ENCODE measurements around the gene C1QTNF6.

C1QTNF6 gene

DNA sequence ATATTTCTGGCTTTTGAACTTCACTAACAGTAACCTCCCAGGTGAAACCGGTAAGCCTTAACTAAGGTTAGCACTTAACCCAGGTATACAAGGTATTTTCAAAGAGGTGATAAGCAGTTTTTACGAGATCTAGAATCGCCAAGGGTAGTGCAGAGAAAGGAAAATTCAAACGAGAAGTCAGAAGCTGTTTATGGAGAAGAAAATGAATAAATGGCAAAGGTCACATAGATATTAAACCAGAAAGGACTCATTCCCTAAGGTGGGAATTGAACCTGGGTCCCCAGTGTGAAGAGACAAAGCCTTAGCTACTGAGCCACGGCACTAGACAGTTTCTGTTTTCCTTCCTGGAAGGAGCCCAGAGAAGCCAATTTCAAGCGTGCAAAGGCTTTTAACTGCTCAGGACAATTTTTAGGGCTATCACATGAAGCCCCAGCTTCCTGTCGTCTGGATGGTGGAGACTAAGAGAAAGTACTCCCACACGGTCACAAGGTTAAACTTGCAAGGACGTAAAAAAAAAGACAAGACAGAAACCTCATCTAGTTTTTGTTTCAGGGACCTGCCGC is 5.7 kb upstream of the C1QTNF6 start:
- DNase-seq, result peak in 2 of 58 donors; percentile 9 to 26

DNA sequence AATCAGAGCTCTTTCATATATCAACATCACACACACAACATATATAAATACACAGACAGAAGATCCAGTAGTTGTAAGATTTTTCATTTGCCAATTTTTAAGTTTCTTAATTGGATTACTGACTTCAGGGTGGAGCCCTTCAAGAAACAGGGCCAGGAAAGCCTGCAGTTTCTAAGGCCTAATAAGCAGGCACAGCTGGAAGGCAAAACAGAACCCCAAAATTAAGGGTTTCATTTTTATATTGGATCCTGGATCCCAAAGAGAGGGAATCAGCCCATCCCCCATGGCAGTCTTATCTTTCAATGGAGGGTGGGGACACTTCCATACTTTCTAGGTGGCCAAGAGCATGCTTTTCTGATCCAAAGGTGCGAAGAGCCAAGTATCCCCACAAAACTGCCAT is 4.7 kb upstream of the C1QTNF6 start:
- no peak for DNase-seq

DNA sequence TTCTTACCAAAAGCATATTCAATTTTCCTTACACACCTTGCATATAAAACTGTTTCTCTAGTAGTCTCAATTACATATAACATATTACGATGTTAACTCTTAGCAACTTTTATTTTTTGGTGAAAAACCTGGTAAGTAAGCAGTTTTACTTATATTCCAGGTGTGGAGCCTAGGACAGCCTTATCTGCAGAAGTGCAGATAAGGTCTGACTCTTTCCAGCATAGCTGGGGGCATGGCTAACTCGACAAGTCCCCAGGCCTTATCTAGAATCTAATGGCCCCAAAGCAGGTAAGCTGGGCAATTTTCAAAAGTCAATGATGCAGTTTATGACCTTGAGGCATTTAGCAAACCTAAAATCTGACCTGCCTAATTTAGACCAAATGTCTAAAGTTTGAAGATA is 4.2 kb upstream of the C1QTNF6 start:
- DNase-seq, result no peak

DNA sequence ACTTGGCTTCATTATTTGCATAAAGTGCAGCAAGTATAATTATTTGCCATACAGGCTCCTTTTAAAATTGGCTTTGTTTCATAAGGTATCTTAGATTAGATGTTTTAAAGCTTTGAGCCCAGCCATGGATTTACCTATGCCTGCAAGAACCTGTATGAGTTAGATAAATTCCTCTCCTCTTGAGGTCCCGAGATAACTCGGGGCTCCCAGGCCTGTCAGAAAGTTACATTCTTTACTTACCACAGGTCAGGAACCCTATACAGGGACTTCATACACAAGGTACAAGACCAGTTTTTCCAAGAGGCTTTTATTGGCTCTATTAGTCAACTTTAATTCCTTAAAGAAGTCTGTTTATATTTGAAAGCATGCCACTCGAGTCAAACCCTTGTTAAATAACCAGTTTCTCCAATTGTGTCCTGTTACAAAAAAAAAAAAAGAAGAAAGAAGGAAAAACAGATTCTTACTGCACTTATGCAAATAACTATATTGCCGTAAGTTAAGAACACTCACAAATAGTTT is 2.3 kb upstream of the C1QTNF6 start:
- no peak for DNase-seq

DNA sequence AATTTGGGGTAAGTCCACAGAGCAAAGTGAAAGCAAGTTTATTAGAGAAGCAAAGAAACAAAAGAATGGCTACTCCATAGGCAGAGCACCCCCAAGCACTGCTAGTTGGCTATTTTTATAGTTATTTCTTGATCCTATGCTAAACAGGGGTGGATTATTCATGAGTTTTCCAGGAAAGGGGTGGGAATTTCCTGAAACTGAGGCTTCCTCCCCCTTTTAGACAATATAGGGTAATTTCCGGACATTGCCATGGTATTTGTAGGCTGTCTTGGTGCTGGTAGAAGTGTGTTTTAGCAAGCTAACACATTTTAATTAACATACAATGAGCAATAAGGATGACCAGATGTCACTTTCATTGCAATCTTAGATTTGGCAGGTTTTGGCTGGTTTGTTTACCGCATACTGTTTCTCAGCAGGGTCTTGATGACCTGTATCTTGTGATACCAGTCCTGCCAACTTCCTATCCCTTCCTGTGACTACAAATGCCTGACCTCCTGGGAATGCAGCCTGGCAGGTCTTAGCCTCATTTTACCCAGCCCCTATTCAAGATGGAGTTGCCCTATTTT is 937 bp upstream of the C1QTNF6 start:
- DNase-seq, result no peak

DNA sequence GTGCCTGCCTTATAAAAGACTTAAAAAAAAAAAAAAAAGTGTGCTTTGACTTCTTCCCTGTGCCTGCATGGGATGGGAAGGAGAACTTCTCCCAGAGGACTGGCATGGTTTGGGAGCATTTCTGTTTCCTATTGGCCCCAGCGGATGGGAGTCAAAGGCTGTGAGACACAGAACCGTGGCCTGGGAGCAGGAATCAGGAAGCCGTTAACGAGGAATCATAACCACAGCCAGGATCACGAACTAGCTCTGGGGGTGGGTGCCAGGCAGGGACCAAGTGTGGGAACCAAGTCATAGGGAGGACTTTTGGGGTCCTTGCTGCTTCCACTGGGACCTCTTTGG is 526 bp downstream of the C1QTNF6 start:
- no peak for DNase-seq

DNA sequence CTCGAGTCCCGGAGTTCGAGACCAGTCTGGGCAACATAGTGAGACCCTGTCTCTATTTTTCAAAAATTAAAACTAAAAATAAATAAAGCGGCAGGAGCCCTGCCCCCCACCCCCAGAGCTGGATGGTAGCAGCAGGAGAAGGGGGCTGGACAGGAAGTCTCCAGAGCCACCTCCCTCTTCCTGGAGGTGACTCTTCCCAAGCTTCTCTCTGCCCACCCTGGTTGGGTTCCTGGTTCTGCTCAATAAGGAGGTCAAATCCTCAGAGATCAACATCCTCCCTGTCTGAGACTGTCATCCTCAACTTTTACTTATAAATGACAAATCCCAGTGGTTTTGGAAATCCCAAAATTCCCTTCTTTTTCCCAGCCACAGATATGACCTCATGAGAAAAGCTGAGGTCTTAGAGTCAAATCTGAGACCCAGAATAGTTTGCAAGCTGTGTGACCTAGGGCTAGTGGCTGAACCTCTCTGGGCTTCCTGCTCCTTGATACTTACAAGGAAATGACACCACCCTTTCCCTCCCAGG is 987 bp downstream of the C1QTNF6 start:
- no peak for DNase-seq

DNA sequence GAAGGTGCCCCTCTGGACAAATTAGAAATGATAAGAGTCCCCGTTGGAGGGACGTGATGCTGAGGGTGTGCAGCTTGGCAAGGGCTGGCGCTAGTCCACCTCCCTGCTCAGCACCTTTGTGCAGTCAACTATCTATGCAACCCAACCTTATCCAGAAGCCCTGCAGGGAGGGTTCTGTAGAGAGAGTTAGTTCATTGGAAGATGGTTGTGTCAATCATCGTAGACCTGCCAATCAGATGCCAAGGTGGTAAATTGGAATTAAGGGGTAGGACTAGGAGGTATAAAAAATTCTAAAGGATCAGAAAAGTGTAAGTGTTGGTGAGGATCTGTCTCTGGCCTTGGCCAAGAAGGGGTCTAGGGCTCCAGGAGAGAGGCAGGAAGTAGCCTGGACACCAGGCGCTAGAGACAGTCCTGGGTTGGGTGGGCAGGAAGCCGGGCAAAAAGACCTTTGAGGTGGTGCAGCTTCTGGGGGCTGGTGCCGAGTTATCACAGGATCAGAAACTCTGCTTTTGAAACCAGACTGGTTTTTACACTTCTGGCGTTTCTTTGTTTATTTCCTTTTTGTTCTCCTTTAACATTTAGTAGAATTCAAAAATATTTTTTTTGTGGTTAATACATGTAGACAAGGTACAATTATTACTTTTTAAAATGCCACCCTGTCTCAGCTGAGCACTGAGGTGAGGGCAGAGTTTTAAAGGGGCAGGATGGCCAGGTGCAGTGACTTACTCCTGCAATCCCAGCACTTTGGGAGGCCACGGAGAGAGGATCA is 1.6 kb downstream of the C1QTNF6 start:
- no peak for DNase-seq

DNA sequence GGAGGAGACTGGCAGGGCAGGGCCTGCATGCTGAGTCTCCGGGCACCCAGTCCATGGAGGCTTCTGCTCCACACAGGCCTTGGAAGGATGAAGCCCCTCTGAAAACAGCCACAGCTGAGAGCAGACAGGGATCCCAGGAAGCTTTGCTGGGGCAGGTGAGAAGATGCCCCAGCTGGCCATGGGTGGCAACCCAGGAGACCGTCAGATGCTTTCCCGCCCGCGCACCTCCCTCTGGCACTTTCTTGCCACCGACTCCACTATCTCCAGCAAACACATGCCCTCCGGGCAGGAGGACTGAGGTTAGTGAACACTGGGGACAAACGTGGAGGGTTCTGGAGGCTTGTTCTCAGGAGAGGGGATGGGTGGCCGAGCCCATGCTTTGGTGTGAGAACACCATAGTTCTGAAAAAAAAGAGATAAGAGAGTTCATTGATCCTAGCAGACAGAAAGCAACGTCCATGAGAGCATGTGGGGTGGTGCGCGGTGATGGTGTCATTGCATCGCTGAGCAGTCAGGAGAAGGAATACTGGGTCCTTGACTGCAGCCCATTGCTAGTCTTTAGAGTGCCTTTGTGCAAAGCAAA is 2.3 kb downstream of the C1QTNF6 start:
- DNase-seq, result no peak

DNA sequence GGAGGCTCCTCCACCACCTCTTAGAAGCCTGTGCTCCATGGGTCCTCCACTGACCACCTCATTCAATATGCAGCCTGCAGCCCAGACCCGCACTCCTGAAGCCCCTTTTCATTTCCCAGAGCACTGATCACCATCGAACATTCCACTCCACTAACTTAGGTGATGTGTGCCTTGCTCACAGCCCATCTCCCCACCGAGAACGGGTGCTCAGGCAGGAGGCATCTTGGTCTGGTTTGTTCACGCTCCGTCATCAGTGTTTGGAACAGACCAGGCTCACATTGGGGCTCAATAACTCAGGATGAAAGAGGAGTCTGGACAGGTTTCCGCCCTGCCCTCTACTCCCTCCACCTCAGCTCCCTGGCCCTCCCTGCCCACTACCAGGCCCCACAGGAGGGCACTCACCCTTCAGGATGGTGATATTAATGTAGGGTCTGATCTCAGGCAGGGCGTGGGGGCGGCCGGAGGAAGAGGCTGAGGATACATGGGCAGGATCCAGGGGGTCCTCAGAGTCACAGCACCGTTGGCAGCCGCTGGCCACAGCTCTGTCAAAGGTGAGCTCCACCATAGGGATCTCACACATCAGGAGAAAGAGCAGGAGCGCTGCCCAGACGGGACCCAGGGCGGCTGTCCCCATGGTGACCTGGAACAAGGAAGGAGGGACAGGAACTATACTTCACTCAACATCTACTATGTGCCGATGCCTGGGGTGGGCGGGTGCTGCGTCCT is 3.1 kb downstream of the C1QTNF6 start:
- no peak for DNase-seq

DNA sequence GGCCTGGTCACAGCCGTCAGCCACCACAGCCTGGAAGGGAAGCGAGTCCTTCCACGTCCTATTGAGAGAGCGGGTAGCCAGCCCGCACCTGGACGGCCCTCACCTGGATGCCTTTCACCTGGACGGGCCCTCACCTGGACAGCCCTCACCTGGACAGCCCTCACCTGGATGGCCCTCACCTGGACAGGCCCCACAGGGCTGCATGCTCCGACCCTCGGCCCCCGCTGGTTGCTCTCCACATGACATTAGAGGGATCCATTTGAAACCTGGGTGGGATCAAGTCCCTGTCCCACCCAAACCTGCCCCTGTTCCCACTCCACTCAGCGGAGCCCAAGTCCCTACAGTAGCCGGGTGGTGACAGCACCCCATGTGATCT is 3.7 kb downstream of the C1QTNF6 start:
- no peak for DNase-seq

DNA sequence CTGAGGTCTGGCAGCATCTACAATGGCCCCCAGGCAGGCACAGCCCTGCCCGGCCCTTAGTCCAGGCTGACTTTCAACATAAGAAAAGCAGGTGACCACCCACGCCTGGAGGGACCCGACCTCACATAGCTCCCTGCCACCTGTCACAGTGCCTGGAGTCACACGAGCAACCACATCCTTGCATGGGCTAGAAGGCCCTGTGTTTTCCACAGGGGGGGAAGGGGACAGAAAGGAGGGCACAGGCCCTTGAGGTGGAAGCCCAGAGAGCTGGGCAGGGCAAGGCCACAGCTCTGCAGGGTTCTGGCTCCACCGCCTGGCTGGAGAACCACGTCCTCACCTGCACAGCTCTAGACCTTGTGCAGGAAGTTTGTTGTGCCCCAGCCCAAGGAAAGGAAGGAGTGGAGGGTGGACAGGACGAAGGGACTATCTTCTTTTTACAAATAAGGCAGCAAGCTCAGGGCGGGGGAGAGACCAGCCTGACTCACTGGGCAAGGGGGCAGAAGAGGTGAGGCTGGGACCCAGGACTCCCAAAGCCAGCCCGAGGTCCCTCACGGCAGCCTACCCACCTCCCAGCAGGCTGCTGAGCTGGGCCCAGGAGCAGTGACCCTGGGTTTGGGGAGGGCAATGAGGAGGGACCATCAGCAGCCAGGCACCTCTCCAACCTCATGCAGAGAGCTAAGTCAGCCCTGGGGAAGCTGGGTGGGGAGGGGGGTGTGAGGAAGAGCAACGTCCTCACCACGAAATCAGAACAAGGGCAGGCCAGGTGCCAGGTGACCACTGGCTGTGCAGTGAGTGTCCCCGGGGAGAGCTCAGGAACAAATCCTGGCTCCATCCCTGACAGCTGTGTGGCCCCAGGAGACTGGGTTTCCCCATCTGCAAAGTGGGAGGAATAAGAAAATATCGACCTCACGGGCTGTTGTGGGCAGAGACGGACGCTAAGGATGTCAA is 4.3 kb downstream of the C1QTNF6 start:
- DNase-seq, result no peak

DNA sequence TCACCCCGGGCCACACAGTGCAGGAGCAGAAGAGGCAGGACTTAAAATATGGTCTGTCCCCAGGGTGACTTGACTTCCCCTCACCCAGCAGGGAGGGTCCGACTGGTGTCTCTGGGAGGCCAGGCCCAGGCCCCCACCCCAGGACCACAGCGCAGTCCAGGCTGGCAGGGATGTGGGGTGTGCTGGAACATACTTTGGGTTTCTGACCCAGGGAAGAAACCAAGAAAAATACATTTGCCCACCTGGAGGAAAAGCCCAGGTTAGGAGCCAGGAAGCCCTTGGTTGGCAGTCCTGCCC is 5.2 kb downstream of the C1QTNF6 start:
- DNase-seq, result no peak

DNA sequence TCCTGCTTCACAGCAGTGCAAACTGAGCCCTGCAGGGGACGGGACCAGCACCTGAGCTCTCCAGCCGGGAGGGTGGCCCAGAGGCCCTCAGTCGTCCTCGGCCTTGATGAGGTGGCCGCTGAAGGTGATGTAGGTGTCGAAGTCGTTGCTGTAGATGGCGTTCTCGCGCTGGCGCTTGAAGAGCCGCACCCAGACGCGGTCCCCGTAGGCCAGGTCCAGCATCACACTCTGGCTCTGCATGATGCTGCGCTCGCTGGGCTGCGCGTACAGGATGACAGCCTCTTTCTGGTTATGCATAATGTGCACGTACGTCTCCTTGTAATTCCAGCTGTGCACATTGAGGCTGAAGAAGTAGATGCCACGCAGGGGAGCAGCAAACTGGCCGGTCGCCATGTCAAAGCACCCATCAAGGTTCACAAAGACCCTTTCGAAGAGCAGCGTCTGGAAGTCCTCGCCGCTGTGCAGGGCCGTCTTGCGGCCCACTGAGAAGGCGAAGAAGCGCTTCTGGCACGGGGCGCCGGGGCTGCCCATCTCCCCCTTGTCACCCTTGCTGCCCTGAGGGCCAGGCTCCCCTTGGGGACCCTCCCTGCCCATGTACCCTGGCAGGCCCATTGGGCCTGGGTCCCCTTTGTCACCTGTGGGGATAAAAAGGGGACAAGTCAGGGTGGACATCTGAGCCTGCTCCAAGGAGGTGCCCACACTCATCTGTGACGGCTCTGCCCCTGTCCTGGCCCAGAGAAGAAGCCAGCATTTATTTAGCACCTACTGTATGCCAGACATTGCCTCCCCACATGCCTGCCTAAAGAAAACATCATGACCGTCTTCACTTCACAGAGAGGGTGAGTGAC is 5.7 kb downstream of the C1QTNF6 start:
- no peak for DNase-seq

DNA sequence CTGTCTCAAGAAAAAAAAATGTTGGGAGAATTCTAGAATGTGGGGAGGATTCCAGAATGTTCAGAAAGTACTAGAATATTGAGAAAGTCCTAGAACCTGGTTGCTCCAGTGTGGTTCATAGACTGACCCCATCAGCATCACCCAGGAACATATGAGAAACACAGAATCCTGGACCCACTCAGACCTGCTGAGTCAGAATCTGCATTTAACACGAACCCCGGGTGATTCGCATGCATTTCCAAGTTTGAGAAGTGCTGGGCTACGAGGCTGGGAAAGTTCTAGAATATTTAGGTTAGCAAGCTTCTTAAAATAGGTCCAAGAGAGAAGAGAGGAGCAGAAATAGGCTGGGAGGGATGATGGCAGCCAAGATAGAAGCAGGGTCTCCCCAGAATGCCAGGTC is 6.4 kb downstream of the C1QTNF6 start:
- no peak for DNase-seq

DNA sequence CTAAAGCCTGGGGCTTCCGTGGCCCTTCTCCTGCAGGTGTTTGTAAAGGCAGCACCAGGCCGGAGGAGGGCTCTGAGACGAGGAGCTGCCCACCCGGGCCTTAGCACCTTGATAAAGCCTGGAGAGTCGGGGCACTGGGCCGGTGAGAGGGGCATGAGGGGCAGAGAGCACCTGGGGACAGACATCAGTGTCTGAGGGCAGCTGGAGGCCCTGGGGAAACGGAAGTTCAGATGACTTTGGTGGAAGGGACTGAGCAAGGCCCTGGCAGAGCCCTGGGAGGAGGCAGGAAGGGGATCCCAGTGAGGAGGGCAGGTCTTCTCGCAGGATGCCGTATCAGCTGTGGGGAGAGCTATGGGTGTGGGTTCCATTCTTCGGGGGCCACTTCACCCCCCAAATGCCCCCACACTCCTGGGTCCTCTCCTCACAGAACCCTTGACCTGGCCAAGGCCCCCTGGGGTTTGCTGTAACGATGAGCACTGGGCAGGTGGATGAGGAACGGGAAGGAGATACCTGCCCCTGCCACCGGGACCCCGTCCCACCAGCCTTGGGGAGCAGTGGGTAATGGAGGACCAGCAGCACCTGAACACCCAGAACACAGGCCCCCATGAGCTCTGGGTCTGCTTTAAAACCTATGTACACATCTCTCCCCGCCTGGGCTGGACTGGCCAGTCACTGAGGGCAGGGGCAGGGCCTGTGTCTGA is 7.4 kb downstream of the C1QTNF6 start:
- DNase-seq, result no peak

DNA sequence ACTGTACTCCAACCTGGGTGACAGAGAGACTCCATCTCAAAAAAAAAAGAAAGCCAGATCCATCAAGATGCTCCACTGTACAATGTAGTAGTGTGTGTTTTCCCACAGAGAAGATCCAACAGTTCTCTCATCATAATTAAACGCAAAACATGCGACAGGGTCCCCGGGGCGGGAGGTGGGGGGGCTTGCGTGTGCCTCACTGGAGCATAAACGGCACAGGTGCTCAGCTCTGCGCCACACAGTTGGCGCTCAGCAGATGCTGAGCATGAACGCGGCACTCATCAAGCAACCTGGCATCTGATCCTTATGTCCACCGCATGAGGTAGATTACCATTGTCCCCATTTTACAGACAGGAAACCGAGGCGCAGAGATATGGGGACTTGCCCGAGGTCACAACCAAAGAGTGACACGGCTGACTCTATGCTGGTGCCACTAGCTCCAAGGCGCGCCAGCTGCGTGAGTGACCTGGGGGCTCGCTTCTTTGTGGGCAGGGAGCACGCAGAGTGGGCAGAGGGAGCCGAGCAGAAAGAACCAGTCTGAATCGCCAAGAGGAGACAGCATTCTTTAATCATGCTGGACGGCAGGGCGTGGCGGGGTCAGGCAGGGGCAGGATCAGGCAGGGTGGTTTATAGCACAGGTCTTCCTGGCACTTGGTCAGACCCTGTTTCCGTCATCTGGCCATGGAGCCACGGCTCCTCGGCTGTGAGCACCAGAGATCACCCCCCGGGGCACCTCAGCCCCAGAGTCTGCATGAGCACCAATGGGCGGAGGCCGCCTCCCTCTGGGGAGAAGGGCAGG is 8.2 kb downstream of the C1QTNF6 start:
- DNase-seq, result no peak

DNA sequence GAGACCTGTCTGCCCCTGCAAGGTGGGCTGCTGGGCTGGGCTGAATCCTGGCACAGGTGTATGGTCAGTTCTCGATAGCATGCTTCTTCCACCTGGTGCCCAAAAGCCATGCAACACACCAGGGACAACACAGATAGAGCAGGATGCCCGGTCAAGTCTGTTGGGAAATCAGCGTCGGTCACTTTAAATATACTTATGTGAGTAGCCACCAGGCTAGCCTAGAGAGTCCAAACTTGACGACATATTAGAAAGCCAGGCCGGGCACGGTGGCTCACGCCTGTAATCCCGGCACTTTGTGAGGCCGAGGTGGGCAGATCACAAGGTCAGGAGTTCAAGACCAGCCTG is 8.9 kb downstream of the C1QTNF6 start:
- DNase-seq, result no peak
